ENCODE data around the gene CCDC33.

CCDC33 gene

DNA sequence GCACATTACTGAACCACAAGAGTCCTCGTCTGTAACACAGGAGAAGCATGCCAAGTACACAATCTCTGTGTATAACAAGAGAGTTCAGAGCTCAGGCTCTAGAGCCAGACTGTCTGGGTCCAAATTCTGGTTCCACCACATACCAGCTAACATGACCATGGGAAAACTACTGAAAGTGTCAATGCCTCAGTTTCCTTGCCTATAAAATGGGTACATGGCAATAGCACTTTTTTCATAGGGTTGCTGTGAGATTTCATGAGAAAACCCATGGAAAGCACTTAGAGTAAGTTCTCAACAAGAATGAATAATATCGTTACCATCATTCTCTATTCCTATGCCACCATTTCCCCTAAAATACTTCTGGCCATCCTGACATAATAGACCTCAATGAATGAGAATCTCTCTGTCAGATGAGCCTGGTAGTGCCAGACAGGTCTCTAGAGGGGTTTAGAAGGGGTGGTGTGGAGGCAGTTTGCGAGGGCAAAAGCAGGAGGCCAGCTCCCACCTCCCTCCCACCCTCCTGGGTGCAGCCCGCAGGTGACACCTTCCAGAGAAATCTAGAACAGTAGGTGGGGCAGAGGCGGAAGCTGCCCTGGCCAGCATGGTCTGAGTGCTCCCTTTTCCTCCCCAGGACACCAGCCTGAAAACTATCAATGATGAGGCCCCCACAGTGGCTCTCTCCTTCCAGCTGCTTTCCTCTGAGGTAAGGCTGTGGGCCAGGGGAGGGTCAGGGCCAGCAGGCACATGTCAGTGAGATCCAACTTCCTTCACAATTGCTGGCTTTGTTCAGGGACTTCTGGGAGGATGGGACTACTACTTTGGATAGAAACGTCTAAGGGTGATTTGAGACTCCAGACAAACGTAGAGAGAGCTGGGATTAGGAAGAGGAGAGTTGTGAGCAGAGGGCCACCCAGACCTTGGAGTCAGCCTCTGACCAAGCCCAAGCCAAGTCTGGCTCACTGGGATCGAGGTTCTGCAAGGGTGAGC is 45.3 kb downstream of the CCDC33 start:
- no peak for DNase-seq (ENCODE audit: low read depth)

DNA sequence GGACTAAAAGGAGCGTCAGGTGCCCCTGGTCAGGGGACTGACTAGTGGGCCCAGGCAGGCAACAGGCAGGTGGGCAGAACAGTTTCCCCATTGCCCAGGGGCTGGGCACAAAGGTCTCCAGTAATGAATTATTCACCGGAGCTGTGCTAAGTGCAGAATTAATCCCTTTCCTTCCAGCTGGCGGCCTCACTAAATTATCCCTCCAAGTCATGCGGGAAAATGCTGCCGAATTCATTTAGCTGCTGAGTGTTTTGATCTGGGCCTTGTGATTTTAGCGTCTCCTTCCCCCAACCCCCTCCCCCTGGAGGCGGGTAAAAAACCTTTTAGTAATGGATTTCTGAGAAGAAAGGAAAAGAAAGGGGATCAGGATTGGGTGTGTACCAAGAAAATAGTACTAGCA is 47.2 kb downstream of the CCDC33 start:
- DNase-seq (ENCODE audit: low read depth) = no peak

GRCh38 chr15:74289671-74290070 is 53.5 kb downstream of the CCDC33 start:
- DNase-seq (ENCODE audit: low read depth) = no peak

DNA sequence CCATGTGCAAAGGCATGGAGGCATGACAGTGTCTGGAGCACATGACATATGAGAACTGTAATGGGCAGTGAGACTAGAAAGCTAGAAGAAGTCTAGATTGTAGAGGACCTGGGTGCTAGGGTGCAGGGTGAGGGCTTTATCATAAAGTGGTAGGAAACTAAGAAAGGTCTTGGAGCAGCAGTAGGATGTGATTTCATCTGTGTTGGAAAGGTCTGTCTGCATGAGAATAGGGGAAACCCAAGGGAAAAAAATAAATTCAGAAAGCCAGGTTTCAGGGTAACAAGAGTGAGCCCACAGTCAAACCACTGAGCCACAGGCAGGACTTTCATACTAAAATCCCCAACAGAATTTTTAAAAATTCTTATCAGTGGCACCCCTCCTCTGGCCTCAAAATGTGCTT is 54.5 kb downstream of the CCDC33 start:
- DNase-seq (ENCODE audit: low read depth) = no peak

DNA sequence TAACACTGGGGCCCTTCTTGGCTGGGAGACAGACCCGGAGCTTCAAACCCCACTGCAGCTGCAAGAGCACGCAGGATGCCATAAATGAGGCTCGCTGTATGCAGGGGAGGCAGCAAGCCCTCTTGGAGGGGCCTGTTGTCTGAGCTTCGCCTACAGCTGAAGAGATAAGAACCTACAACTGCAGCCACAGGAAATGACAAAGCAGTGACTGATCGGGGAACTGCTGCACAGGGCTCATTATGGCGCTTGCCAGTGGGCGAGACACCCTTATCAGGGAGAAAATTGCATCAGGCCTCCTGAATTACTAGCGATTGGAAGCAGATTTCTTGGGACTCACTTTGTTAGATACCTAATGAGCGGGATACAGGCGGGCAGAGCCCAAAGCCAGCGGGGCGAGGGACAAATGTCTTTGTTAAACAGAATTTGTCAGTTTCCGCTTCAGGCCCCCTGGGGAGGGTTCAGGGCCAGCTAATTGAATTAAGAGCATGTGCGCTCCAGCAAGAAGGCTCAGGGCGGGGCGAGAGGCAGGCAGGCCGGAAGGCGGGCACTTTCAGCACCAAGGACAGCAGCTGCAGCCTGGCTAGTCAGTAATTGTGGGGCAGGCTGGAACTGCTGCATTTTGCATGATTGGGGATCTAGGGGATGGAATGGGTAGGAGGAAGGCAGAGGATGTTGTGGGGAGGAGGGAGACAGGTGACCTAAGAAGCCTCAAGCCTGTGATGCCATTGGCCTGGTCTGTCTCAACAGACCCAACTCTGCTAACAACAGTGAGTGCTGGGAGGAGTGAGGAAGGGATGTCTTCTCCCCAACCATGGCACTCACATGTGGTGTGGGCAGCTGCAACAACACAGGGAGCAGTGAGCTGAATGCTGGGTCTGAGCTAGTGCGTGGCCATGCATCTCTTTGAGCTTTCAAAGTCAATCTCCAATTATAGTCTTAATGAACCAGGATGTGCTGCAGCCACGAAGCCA is 55.3 kb downstream of the CCDC33 start:
- DNase-seq (ENCODE audit: low read depth) = peak; percentile 44

- DNase-seq (ENCODE audit: low read depth) = no peak
Observed at GRCh38 chr15:74293021-74293810, 57.1 kb downstream of the CCDC33 start.

DNA sequence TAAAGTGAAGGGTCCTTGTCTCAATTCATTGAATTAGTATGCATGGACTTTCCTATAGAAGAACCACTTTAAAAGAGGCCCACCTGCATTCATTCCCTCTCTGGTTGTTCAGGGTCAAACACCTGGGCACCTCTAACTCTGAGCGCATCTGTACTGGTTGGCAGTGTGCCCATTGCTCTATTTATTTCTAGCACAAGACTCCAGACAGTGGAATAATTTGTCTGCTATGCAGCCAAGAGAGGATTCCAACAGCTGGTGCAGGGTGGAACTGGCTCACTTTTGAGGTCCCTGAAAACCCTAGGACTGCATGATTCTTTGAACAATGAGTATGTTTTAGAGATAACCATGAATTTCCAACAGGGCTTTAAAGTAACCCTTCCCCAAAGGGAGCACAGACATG is 57.9 kb downstream of the CCDC33 start:
- DNase-seq (ENCODE audit: low read depth) = no peak

GRCh38 chr15:74295800-74296199 is 59.7 kb downstream of the CCDC33 start:
- DNase-seq (ENCODE audit: low read depth) = no peak

DNA sequence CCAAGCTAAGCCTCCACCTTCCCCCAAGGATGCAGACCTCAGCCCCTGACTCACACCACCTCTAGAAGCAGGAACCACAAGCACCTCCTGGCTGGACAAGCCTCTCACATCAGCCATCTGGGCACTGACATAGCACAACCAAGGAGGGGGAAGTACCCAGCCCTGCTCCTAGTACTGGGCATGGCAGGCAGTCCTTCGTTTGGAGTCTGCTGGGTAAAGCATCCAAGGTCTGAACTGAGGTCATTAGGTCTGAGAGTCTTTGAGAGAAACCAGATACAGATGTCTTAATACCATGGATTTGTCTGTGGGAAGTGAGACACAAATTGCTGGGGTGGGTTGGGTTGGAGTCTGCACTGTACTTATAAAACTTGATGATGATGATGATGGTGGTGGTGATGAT is 61.8 kb downstream of the CCDC33 start:
- DNase-seq (ENCODE audit: low read depth) = no peak

DNA sequence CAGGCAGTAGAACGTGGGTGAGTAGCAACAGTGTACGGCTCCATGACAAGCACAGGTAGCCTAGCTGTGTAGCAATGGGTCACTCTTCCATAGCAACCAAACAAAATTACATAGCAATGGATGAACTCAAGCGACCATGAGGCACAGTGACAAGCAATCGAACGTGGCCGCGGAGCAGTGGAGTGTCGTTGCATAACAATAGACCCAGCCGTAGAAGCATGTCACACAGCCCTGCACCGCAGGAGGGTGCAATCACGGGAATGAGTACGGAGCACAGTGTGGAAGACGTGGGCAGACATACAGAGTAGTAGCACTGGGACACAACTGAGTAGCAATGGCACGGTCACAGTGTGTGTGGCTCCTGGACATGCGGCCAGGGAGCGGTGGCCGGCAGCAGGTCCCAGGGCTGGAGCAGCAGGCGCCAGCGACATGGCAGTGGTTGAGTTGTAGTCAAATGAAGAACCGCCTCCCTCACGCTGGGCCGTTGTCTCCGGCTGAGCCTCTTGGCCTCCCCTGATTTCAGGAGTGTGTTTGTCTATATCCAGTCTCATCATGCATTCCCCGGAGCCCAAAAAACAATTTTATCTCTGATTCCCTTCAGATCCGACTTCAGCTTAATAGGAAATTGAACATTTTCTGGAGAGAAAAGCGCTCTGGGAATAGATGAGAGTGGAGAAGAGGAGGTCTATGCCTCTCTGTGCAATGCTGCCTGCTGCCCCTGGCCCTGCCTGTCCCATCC is 64.1 kb downstream of the CCDC33 start:
- DNase-seq (ENCODE audit: low read depth) = no peak

DNA sequence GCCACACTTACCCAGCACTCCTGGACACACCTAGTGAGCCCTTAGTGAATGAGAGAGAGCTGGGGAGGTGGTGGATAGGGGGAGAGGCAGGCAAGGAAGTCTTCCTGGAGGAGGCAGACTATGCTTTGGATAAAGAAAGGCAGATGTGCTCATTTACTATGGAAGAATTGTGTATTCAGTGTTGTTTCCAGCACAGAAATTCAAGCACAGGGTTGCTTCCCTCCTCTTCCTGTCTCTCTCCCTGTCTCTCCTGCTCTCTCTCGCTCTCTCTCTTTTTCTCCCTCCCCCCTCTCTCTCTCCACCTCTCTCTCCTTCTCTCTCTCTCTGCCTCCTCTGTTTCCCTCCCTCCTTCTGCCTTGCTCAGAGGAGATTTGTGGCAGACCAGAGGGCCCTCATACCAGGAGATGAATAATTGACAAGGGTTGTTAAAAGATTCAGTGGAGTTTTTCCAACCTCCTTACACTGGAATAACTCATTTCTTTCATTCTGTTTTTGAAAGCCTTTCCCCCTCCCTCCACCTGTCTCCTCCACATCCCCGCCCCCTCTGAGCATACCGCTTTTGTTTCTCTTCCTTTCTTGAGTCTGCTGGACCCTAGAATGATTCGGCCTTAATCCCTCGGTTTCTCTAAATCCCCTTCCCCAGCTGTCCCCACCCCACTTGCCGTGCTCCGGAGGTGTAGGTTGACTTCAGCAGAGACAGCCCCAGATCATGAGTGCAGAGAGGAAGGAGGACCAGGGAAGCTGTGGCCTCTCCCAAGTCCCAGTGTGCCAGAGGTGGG is 65.6 kb downstream of the CCDC33 start:
- DNase-seq (ENCODE audit: low read depth) = no peak

DNA sequence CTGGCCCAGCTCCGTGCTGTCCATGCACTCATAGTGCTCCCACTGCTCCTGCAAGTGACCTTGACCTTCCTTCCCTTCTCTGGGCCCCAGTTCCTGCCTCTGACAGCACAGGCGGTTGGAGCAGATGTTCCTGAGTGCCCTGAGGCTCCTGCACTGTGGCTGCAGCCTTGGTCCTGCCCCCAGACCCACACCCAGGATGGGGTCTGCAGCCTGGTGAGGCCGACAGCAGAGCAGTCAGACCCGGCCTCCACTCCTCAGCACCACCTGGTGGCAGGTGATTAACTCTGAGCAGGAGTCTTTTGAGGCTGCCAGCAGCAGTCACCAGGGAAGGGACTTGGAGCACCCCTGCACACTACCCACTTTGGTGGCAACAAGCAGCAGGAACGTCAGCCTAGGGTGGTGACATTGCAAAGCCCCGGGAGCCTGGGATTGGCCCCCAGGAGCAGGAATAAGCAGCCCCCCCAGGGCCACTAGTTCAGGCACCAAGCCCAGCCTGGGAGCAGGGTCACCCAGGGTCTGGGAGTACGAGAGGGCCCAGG is 66.8 kb downstream of the CCDC33 start:
- no peak for DNase-seq (ENCODE audit: low read depth)

- DNase-seq (ENCODE audit: low read depth) = no peak
Observed at GRCh38 chr15:74303741-74304309, 67.7 kb downstream of the CCDC33 start.

DNA sequence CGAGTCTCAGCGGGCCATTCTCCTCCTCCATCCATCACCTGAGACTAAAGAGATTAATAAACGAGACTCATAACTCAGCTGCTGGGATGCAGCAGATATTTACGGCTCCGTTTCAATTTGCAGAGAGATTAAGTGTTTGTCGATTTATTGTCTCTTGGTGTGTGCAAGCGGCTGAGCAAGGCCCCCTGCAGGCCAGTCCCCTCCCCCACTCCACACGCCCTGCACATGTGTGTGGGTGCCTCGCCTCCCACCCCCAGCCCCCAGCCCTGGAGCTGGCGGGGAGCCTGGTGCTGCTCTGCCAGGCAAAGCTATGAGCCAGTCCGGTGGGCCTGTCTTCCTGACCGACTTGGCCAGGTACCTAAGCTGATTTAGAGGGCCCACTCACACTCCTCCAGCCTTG is 68.3 kb downstream of the CCDC33 start:
- DNase-seq (ENCODE audit: low read depth) = no peak

- no peak for DNase-seq (ENCODE audit: low read depth)
Observed at GRCh38 chr15:74305687-74306086, 69.6 kb downstream of the CCDC33 start.

DNA sequence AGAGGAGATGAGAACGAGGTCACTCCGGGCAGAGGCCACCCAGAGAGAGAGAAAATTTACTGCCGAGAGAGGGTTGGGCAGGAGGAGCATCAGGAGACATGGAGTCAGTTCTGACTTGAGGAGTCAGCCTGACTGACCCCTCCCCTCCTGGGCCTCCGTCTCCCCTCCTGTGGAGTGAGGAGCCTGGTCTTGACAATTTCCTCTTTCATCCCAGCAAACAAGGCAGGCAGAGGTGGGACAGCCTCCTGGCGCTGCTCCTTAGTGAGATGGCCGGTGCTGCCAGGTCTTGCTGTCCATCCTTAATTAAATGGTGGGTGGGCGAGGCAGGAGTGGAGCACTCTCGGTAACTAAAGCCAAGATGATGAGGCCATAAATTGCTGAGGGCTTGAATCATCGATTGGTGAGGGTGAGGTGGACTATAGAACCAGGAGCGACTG is 70.7 kb downstream of the CCDC33 start:
- DNase-seq (ENCODE audit: low read depth) = no peak

DNA sequence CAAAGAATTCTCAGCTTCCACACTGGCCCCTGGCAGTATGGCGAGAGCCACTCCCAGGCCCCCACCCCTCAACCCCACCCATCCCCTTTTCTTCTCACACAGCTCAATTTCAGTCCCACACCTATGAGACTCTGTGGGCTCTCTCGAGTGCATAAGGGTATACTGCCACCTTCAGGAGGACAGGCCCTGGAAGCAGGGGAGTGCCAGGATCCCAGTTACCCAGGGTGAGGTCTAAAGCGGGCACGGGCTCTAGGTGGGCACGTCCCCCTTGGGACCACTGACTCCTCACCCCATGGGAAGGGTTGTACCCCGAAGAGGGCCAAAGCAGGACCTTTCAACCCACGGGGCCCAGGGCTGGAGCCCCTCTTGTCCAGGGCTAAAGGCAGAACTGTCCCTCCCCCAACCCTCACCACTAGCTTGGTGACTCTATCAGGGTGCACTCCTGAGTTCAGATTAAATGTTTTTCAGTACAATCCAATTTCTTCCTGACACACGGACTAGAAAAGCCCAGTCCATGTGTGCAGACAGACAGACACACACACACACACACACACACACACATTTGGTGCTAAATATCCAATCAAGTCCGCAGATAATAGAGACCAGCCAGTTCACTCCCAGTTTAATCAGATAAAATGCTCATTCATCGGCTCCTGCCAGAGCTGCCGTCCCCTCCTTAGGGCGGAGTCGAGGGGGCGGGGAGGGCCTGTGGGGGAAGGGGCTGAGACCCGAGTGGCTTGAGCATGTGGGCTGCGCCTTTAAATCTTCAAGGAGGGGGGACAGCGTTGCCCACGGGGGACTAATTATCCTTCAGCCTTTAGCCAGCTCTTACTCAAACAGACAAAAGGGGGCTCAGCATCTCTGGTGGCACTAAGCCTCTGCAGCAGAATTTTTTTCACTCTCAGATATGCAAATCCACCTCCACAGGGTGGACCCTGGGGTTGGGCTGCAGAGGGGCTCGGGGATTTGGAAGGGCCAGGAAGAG is 72.0 kb downstream of the CCDC33 start:
- peak; percentile 40 for DNase-seq (ENCODE audit: low read depth)

GRCh38 chr15:74311734-74312444 is 75.8 kb downstream of the CCDC33 start:
- no peak for DNase-seq (ENCODE audit: low read depth)

Measured in stromal cell of bone marrow (primary cell).